Neural cell (in vitro differentiated cells): ENCODE data around the gene RCVRN. TPM values are rescaled to one million over a fixed set of nuclear protein-coding genes. Genes with fewer than 3 reads are reported as not detected.

Experiments
- H2AFZ ChIP-seq: fragments of 200-600, 300-800 bp; sonication (generic), shearing (Covaris generic); 2 replicates; pipeline ENCODE4 v1.6.0; 2014; ENCODE audit warnings: low read depth, mild to moderate bottlenecking, antibody characterized with exemption, low read length, moderate library complexity
- H3F3A ChIP-seq: fragments of 200-600 bp; shearing (Covaris generic); 2 replicates; pipeline ENCODE4 v1.6.1; 2016; ENCODE audit warnings: mild to moderate bottlenecking, moderate library complexity, mixed read lengths, antibody characterized with exemption, low read length; ENCODE audit not compliant: insufficient read depth, poor library complexity, severe bottlenecking
- H3K27ac ChIP-seq: fragments of 200-600, 300-800 bp; sonication (generic), shearing (Covaris generic); 2 replicates; pipeline ENCODE4 v1.5.1; 2014; ENCODE audit warnings: mild to moderate bottlenecking, low read length, moderate library complexity
- H3K27me3 ChIP-seq: fragments of 300-800, 200-600 bp; sonication (generic), shearing (Covaris generic); 2 replicates; pipeline ENCODE4 v1.6.0; 2014; ENCODE audit warnings: mild to moderate bottlenecking, low read depth, low read length, moderate library complexity; ENCODE audit not compliant: insufficient read depth
- H3K36me3 ChIP-seq: fragments of 300-800, 200-600 bp; sonication (generic), shearing (Covaris generic); 2 replicates; pipeline ENCODE4 v1.5.1; 2014; ENCODE audit warnings: mild to moderate bottlenecking, antibody characterized with exemption, low read length, moderate library complexity; ENCODE audit not compliant: insufficient read depth
- H3K4me2 ChIP-seq: fragments of 300-800, 200-600 bp; sonication (generic), shearing (Covaris generic); 2 replicates; pipeline ENCODE4 v1.6.0; 2014; ENCODE audit warnings: mild to moderate bottlenecking, low read length
- H3K4me3 ChIP-seq: fragments of 300-800, 200-600 bp; sonication (generic), shearing (Covaris generic); 2 replicates; pipeline ENCODE4 v1.5.1; 2014; ENCODE audit warnings: mild to moderate bottlenecking, low read length, moderate library complexity
- H3K79me2 ChIP-seq: fragments of 200-600 bp; shearing (Covaris generic); replicated peaks from 2 replicates; pipeline ENCODE4 v1.6.0; 2014; ENCODE audit warnings: mild to moderate bottlenecking, low read length, moderate library complexity; ENCODE audit not compliant: insufficient read depth
- H3K9ac ChIP-seq: fragments of 300-800, 200-600 bp; sonication (generic), shearing (Covaris generic); 2 replicates; pipeline ENCODE4 v1.6.1; 2016; ENCODE audit warnings: mild to moderate bottlenecking, low read length, mixed read lengths
- H3K9me2 ChIP-seq: fragments of 200-600 bp; shearing (Covaris generic); 2 replicates; pipeline ENCODE4 v1.6.1; 2016; ENCODE audit warnings: mild to moderate bottlenecking, low read length, mixed read lengths; ENCODE audit not compliant: insufficient read depth
- H3K9me3 ChIP-seq: fragments of 200-600, 300-800 bp; sonication (generic), shearing (Covaris generic); 2 replicates; pipeline ENCODE4 v1.6.1; 2016; ENCODE audit warnings: mild to moderate bottlenecking, mixed run types, low read length, moderate library complexity, mixed read lengths
- H4K20me1 ChIP-seq: fragments of 200-600 bp; shearing (Covaris generic); 2 replicates; pipeline ENCODE4 v1.6.1; 2016; ENCODE audit warnings: mild to moderate bottlenecking, mixed run types; ENCODE audit not compliant: insufficient read depth
- EP300 ChIP-seq: fragments of 450-650 bp; conservative IDR thresholded peaks from 2 replicates; pipeline ENCODE4 v1.6.1; 2014; ENCODE audit warnings: antibody characterized with exemption, mild to moderate bottlenecking, moderate library complexity; ENCODE audit not compliant: poor library complexity, severe bottlenecking
- EZH2 ChIP-seq: fragments of 200-600, 300-800 bp; shearing (Covaris generic), sonication (generic); IDR thresholded peaks from 2 replicates; pipeline ENCODE4 v1.6.1; 2014; ENCODE audit warnings: antibody characterized with exemption, low read length, borderline replicate concordance, mild to moderate bottlenecking; ENCODE audit not compliant: insufficient read depth, poor library complexity, severe bottlenecking
- MXI1 ChIP-seq: fragments of 450-650 bp; conservative IDR thresholded peaks from 2 replicates; pipeline ENCODE4 v1.6.1; 2014; ENCODE audit warnings: antibody characterized with exemption, mild to moderate bottlenecking; ENCODE audit not compliant: poor library complexity, severe bottlenecking
- POLR2AphosphoS5 ChIP-seq: IDR thresholded peaks from 2 replicates; pipeline ENCODE4 v1.6.1; 2012
- RAD21 ChIP-seq: fragments of 450-650 bp; conservative IDR thresholded peaks from 2 replicates; pipeline ENCODE4 v1.6.1; 2014; ENCODE audit warnings: antibody characterized with exemption, mild to moderate bottlenecking, moderate library complexity
- SMC3 ChIP-seq: fragments of 450-650 bp; conservative IDR thresholded peaks from 2 replicates; pipeline ENCODE4 v1.6.1; 2014; ENCODE audit warnings: antibody characterized with exemption, mild to moderate bottlenecking, moderate library complexity; ENCODE audit not compliant: poor library complexity
- TAF1 ChIP-seq: IDR thresholded peaks from 2 replicates; pipeline ENCODE4 v1.6.1; 2012; ENCODE audit warnings: low read depth
- polyA plus RNA-seq: library from polyadenylated mRNA; depleted of rRNA; stranded (reverse); fragments of >200 nt; gene quantifications from 2 replicates; pipeline ENCODE4 v1.2.3, GENCODE V29; 2014
- TF ChIP-seq, protein P1 (sequence below): IDR thresholded peaks from 2 replicates; pipeline ENCODE4 v1.6.1; 2012; ENCODE audit warnings: borderline replicate concordance
- TF ChIP-seq, protein P2 (sequence below): fragments of 450-650 bp; IDR thresholded peaks from 2 replicates; pipeline ENCODE4 v1.5.1; 2014; ENCODE audit warnings: antibody characterized with exemption, mild to moderate bottlenecking, moderate library complexity; ENCODE audit not compliant: poor library complexity, severe bottlenecking

Gene RCVRN
- polyA plus RNA-seq, 1 donor from 2014 or later = 1.1 TPM

DNA sequence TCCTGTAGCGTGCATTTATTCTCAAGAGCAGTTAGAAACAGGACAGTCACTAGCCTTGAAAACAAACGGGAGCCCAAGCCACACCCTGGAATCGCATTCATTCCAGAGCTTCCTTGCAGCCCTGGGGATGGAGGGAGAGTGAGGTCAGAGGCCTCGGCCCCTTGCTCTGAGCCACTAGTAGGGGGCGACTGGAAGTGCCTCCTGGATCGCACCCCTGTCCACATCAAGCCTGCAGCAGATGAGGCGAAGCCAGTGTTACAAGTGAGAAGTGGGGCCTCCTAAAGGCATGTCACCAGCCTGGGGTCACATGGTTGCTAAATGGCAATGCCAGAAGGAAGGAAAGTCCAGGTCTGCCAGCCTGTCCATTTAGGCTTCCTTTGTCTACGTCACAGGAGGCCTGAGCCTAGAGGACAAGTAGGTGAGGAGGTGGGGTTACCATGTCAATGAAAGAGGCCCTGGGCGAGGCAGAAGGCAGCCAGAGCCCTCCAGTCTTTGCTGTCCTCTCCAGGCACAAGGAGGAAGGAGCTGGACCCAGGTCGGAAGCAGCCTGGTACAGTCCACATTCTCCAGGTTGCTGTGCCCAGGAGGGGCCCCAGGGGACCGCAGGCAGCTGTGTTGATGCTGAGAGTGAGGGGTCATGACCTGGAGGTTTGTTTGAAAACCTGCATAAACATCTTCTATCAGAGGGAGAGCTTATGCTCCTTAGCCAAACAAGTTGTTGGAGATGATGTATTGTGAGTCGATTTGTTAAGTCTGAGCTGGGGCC lies 3.0 kb upstream of the RCVRN start:
- H3F3A ChIP-seq = no peaks in the 10 kb centered on the region
- H2AFZ ChIP-seq = no peak overlapping the region
- no peaks in the 10 kb centered on the region for H3K79me2 ChIP-seq
- no peak overlapping the region for H3K27ac ChIP-seq
- no peaks in the 10 kb centered on the region for H3K36me3 ChIP-seq
- no peak overlapping the region for H3K4me3 ChIP-seq
- H3K9me3 ChIP-seq = no peaks in the 10 kb centered on the region
- H3K9ac ChIP-seq = no peak overlapping the region
- no peaks in the 10 kb centered on the region for H3K9me2 ChIP-seq
- no peaks in the 10 kb centered on the region for H4K20me1 ChIP-seq
- TF ChIP-seq EZH2 (no peak), MXI1 (no peak), SMC3 (no peak), EP300 (no peak), POLR2AphosphoS5 (no peak)
- TF ChIP-seq, protein P1, sequence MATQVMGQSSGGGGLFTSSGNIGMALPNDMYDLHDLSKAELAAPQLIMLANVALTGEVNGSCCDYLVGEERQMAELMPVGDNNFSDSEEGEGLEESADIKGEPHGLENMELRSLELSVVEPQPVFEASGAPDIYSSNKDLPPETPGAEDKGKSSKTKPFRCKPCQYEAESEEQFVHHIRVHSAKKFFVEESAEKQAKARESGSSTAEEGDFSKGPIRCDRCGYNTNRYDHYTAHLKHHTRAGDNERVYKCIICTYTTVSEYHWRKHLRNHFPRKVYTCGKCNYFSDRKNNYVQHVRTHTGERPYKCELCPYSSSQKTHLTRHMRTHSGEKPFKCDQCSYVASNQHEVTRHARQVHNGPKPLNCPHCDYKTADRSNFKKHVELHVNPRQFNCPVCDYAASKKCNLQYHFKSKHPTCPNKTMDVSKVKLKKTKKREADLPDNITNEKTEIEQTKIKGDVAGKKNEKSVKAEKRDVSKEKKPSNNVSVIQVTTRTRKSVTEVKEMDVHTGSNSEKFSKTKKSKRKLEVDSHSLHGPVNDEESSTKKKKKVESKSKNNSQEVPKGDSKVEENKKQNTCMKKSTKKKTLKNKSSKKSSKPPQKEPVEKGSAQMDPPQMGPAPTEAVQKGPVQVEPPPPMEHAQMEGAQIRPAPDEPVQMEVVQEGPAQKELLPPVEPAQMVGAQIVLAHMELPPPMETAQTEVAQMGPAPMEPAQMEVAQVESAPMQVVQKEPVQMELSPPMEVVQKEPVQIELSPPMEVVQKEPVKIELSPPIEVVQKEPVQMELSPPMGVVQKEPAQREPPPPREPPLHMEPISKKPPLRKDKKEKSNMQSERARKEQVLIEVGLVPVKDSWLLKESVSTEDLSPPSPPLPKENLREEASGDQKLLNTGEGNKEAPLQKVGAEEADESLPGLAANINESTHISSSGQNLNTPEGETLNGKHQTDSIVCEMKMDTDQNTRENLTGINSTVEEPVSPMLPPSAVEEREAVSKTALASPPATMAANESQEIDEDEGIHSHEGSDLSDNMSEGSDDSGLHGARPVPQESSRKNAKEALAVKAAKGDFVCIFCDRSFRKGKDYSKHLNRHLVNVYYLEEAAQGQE = no peak
- TF ChIP-seq, protein P2, sequence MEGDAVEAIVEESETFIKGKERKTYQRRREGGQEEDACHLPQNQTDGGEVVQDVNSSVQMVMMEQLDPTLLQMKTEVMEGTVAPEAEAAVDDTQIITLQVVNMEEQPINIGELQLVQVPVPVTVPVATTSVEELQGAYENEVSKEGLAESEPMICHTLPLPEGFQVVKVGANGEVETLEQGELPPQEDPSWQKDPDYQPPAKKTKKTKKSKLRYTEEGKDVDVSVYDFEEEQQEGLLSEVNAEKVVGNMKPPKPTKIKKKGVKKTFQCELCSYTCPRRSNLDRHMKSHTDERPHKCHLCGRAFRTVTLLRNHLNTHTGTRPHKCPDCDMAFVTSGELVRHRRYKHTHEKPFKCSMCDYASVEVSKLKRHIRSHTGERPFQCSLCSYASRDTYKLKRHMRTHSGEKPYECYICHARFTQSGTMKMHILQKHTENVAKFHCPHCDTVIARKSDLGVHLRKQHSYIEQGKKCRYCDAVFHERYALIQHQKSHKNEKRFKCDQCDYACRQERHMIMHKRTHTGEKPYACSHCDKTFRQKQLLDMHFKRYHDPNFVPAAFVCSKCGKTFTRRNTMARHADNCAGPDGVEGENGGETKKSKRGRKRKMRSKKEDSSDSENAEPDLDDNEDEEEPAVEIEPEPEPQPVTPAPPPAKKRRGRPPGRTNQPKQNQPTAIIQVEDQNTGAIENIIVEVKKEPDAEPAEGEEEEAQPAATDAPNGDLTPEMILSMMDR = no peak
- no peak overlapping the region for H3K4me2 ChIP-seq
- H3K27me3 ChIP-seq = no peaks in the 10 kb centered on the region

DNA sequence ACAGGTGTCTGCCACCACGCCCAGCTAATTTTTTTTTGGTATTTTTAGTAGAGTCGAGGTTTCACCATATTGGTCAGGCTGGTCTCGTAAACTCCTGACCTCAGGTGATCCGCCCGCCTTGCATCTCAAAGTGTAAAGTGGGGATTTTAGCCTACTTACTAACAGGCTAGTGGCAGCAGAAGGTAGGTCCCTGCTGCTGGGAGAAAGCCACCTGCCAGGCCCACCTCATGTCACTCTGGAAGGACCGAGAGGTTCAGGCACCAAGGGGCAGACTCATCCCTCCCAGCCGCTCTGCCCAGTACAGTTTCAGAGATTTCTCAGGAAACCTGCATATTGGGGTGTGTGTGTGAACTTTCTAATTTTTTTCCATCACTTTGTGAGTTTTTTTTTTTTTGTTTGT lies 2.1 kb upstream of the RCVRN start:
- H3K4me2 ChIP-seq = no peak overlapping the region
- H3K27me3 ChIP-seq = no peaks in the 10 kb centered on the region
- H3K79me2 ChIP-seq = no peaks in the 10 kb centered on the region
- no peak overlapping the region for H3K27ac ChIP-seq
- H2AFZ ChIP-seq = no peak overlapping the region
- H3K4me3 ChIP-seq = no peak overlapping the region
- H3K9me2 ChIP-seq = no peaks in the 10 kb centered on the region
- TF ChIP-seq, protein P1 = no peak
- TF ChIP-seq POLR2AphosphoS5 = no peak
- TF ChIP-seq, protein P2 = no peak
- TF ChIP-seq EZH2 = no peak
- no peak for TF ChIP-seq TAF1
- TF ChIP-seq RAD21 = no peak
- no peak for TF ChIP-seq EP300
- no peak for TF ChIP-seq SMC3
- no peak for TF ChIP-seq MXI1
- no peaks in the 10 kb centered on the region for H3F3A ChIP-seq
- no peaks in the 10 kb centered on the region for H4K20me1 ChIP-seq
- H3K9ac ChIP-seq = no peak overlapping the region
- no peaks in the 10 kb centered on the region for H3K9me3 ChIP-seq
- H3K36me3 ChIP-seq = no peaks in the 10 kb centered on the region
